Activated T-helper 1 cell treated with anti-CD3 and anti-CD28 coated beads, Interleukin-12 subunit alpha, Interleukin-12 subunit beta, Interleukin-2, Interleukin-4 antibody, amounts not matched to agents 30 ng/mL and 10 ng/mL and 1 ng/mL, durations not matched to agents 14 hours and 24 hours and 36 hours (primary cell): ENCODE measurements around the gene PTEN. TPM values are rescaled to one million over a fixed set of nuclear protein-coding genes. Genes with fewer than 3 reads are reported as not detected.

Source experiments
- DNase-seq: peaks from one replicate; pipeline ENCODE4 v3.0.0; 2021; ENCODE audit warnings: low spot score
- H3K27ac Mint-ChIP-seq: one replicate; pipeline ENCODE4 v1.8.0; 2021; ENCODE audit warnings: mild to moderate bottlenecking, mixed read lengths
- H3K27me3 Mint-ChIP-seq: one replicate; pipeline ENCODE4 v1.8.0; 2022; ENCODE audit warnings: mild to moderate bottlenecking, moderate library complexity, mixed read lengths; ENCODE audit not compliant: insufficient read depth
- H3K36me3 Mint-ChIP-seq: one replicate; pipeline ENCODE4 v1.8.0; 2021; ENCODE audit warnings: low read depth, mixed read lengths
- H3K4me1 Mint-ChIP-seq: one replicate; pipeline ENCODE4 v1.8.0; 2021; ENCODE audit warnings: low read depth, mixed read lengths
- H3K4me3 Mint-ChIP-seq: one replicate; pipeline ENCODE4 v1.8.0; 2021; ENCODE audit warnings: mild to moderate bottlenecking, moderate library complexity, mixed read lengths
- H3K9me3 Mint-ChIP-seq: one replicate; pipeline ENCODE4 v1.8.0; 2021; ENCODE audit warnings: mixed read lengths
- intact Hi-C: fragments of 100-400 bp; cut with micrococcal nuclease; formaldehyde crosslinking; loops from one replicate; pipeline ENCODE4 v1.15.1; 2024
- total RNA-seq: library from RNA; stranded (reverse); gene quantifications from 2 replicates; pipeline ENCODE4 v1.2.3, GENCODE V29; 2022

Gene PTEN
- total RNA-seq, 1 donor from 2014 or later: 56.9 TPM

DNA sequence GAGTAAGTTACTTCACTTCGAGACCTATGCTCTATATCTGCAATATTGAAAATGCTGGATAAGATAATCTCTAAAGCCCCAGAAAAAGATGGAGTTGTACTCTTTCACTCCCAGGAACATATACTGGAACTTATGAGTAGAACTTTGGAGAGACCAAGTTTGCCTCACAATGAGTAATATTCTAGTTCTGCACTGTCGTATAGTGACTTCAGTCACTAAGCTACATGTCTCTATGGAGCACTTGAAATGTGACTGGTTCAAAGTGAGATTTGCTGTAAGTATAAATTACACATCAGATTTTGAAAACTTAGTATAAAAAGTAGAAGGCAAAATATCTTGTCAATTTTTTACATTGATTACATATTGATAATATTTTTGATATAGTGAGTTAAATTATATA, 116.4 kb downstream of the PTEN start:
- peaks cover 9% of the 10 kb centered on the region for H3K27me3 Mint-ChIP-seq
- H3K4me3 Mint-ChIP-seq: no peak overlapping the region
- intact Hi-C loops: no loop called here
- no peak for DNase-seq
- peaks cover 5% of the 10 kb centered on the region for H3K36me3 Mint-ChIP-seq
- H3K4me1 Mint-ChIP-seq: peaks cover 10% of the 10 kb centered on the region
- H3K9me3 Mint-ChIP-seq: no peaks in the 10 kb centered on the region
- no peak overlapping the region for H3K27ac Mint-ChIP-seq

DNA sequence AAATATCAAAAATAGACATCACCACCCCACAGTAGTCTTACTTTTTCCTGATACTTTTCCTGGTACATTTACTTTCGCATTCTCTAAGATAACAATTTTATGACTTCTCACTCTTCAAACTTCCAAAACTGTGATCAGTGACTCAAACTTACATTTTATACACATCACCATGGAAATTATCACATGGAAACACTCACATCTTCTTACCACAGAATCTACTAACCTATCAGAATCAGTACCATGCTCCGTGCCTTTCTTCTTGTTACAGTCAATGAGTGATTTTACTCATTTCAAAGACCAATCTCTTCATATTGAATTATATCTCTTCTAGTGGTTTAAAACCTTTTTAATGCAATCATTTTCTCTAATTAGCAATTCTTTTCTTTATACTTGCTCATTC, 120.3 kb downstream of the PTEN start:
- no peaks in the 10 kb centered on the region for H3K36me3 Mint-ChIP-seq
- no peaks in the 10 kb centered on the region for H3K9me3 Mint-ChIP-seq
- H3K27me3 Mint-ChIP-seq: peaks cover 14% of the 10 kb centered on the region
- H3K27ac Mint-ChIP-seq: no peak overlapping the region
- H3K4me3 Mint-ChIP-seq: no peak overlapping the region
- intact Hi-C loops: no loop called here
- no peak for DNase-seq
- H3K4me1 Mint-ChIP-seq: no peaks in the 10 kb centered on the region

GRCh38 chr10:87987206-87987605, 123.8 kb downstream of the PTEN start:
- Mint-ChIP-seq H3K4me3 (no peak overlapping the region), H3K36me3 (no peaks in the 10 kb centered on the region), H3K27ac (no peak overlapping the region), H3K27me3 (peaks cover 10% of the 10 kb centered on the region), H3K4me1 (no peaks in the 10 kb centered on the region), H3K9me3 (no peaks in the 10 kb centered on the region)
- no peak for DNase-seq
- intact Hi-C loops: no loop called here

DNA sequence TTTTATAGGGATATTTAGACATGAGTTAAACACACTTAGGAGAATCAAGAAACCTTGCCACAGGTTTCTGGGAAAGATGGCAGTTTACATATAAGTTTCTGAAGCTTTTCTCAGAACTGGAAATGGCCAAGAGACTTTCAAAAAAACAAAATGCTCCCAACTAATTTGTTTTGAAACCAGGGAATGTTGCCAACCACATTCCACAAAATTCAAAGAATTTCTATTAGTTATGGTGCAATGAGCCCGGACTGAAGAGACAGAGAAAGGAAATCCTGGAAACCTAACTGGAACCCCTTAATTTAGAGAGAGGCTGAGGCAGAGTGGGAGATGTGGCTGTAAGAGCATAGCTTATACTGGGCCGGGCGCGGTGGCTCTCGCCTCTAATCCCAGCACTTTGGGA, 128.5 kb downstream of the PTEN start:
- intact Hi-C loops: no loop called here
- H3K4me3 Mint-ChIP-seq: no peak overlapping the region
- H3K4me1 Mint-ChIP-seq: peaks cover 8% of the 10 kb centered on the region
- H3K36me3 Mint-ChIP-seq: no peaks in the 10 kb centered on the region
- no peak for DNase-seq
- no peak overlapping the region for H3K27ac Mint-ChIP-seq
- H3K9me3 Mint-ChIP-seq: no peaks in the 10 kb centered on the region
- peaks cover 5% of the 10 kb centered on the region for H3K27me3 Mint-ChIP-seq

DNA sequence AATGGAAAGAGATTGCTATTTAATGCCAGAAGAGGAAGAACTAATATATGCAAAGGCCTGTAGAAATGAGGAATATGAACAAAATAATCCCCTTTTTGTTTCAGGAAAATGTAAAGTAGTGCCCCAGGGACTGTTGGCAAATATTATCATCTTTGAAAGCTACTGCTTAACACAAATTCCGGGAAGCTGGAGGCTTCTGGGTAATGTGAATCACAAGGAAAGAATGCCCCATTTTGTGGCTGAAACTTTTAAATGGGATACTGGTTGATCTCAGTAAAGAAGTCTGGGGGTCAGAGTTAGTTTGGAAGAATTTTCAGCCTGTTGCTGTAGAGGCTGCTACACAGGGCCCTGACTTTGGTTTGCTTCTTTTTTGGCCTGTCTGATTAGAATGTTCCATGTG, 141.0 kb downstream of the PTEN start:
- peaks cover 2% of the 10 kb centered on the region for H3K36me3 Mint-ChIP-seq
- no peak overlapping the region for H3K4me3 Mint-ChIP-seq
- H3K27me3 Mint-ChIP-seq: peaks cover 7% of the 10 kb centered on the region
- H3K27ac Mint-ChIP-seq: no peak overlapping the region
- H3K9me3 Mint-ChIP-seq: peaks cover 8% of the 10 kb centered on the region
- H3K4me1 Mint-ChIP-seq: no peaks in the 10 kb centered on the region
- intact Hi-C loops: no loop called here
- no peak for DNase-seq

- no peak for DNase-seq
- H3K27ac Mint-ChIP-seq: no peak overlapping the region
- no peaks in the 10 kb centered on the region for H3K4me1 Mint-ChIP-seq
- peaks cover 3% of the 10 kb centered on the region for H3K27me3 Mint-ChIP-seq
- H3K4me3 Mint-ChIP-seq: no peak overlapping the region
- peaks cover 8% of the 10 kb centered on the region for H3K9me3 Mint-ChIP-seq
- intact Hi-C loops: no loop called here
- H3K36me3 Mint-ChIP-seq: peaks cover 2% of the 10 kb centered on the region
These were observed 142.8 kb downstream of the PTEN start for GRCh38 chr10:88006261-88006660.

DNA sequence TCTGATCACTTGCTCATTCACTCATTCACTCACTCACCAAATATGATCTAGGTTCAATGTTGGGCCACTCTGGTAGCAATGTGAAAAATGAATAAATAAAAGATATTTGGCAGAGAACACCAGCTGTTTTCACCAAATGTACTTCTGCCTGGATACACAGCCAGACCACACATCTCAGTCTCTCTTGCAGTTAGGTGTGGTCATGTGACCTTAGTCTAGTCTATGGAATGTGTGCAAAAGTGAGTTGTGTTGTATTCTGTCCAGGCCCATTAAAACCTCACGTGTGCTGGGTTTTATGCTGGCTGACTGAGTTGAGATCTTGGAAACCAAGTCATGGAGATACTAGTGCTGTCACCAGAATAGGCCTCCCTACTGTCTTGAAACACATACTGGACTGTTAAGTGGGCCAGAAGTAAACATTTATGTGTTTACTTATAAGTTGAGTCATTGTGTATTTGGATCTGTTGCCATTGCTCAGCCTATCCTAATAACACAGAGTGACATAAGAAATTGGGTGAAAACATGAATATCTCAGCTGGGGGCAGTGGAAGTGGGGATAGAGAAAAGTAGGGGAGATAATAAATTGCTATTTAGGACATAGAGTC, 145.5 kb downstream of the PTEN start:
- DNase-seq: no peak
- H3K9me3 Mint-ChIP-seq: peaks cover 8% of the 10 kb centered on the region
- intact Hi-C loops: no loop called here
- H3K27ac Mint-ChIP-seq: no peak overlapping the region
- no peak overlapping the region for H3K4me3 Mint-ChIP-seq
- no peaks in the 10 kb centered on the region for H3K4me1 Mint-ChIP-seq
- peaks cover 2% of the 10 kb centered on the region for H3K36me3 Mint-ChIP-seq
- peaks cover 3% of the 10 kb centered on the region for H3K27me3 Mint-ChIP-seq

GRCh38 chr10:88012641-88013040, 149.2 kb downstream of the PTEN start:
- Mint-ChIP-seq H3K27me3 (no peaks in the 10 kb centered on the region), H3K9me3 (peaks cover 4% of the 10 kb centered on the region), H3K36me3 (no peaks in the 10 kb centered on the region), H3K4me1 (no peaks in the 10 kb centered on the region), H3K27ac (no peak overlapping the region), H3K4me3 (no peak overlapping the region)
- intact Hi-C loops: no loop called here
- no peak for DNase-seq

- no peak overlapping the region for H3K4me3 Mint-ChIP-seq
- intact Hi-C loops: no loop called here
- DNase-seq: no peak
- no peaks in the 10 kb centered on the region for H3K27me3 Mint-ChIP-seq
- H3K27ac Mint-ChIP-seq: no peak overlapping the region
- H3K4me1 Mint-ChIP-seq: no peaks in the 10 kb centered on the region
- peaks cover 6% of the 10 kb centered on the region for H3K9me3 Mint-ChIP-seq
- no peaks in the 10 kb centered on the region for H3K36me3 Mint-ChIP-seq
These were observed 154.4 kb downstream of the PTEN start for GRCh38 chr10:88017781-88018180.

- H3K4me1 Mint-ChIP-seq: no peaks in the 10 kb centered on the region
- H3K27ac Mint-ChIP-seq: no peak overlapping the region
- no peak overlapping the region for H3K4me3 Mint-ChIP-seq
These were observed 156.3 kb downstream of the PTEN start for GRCh38 chr10:88019753-88020152.

More at GRCh38 chr10:88019753-88020152, 156.3 kb downstream of the PTEN start:
- H3K27me3 Mint-ChIP-seq: no peaks in the 10 kb centered on the region
- peaks cover 15% of the 10 kb centered on the region for H3K9me3 Mint-ChIP-seq
- no peaks in the 10 kb centered on the region for H3K36me3 Mint-ChIP-seq
- no peak for DNase-seq
- intact Hi-C loops: no loop called here

Other genes with a start within 250 kb of the PTEN start
- 0.07 and 0.21 TPM in 2 replicates for gene PAPSS2, start 203.7 kb upstream of the PTEN start, total RNA-seq
- gene ATAD1, start 45.4 kb upstream of the PTEN start, total RNA-seq: 50.1 and 53.0 TPM in 2 replicates
- gene KLLN, start 92 bp upstream of the PTEN start, total RNA-seq: 0.78 and 0.86 TPM in 2 replicates